Cardiac septum (tissue), 1 donor: ENCODE results near the gene KRTAP5-7. TPM values are rescaled to one million over a fixed set of nuclear protein-coding genes. Genes with fewer than 3 reads are reported as not detected.
"Not testable (repeated sequence)": the region's sequence is repeated elsewhere in the genome, so short reads cannot be mapped to it uniquely, and the experiment has no call there.

Experiments used
- DNase-seq: peaks from one replicate; pipeline ENCODE4 v3.0.0-alpha.2; 2020; ENCODE audit warnings: low spot score
- intact Hi-C: fragments of 100-400 bp; cut with DNase I; formaldehyde crosslinking; loops from one replicate; pipeline ENCODE4 v1.14.0; 2022
- total RNA-seq: library from RNA; stranded (reverse); fragmentation: NEBNext Ultra II Directional; extraction: Animal tissue kit (Norgen Biotek cat#: 25700); gene quantifications from one replicate; pipeline ENCODE4 v1.2.1, GENCODE V29; 2021
- donor health status: DM: no; HTN: no; CAD: no.

The KRTAP5-7 gene
- total RNA-seq, 1 donor from 2014 or later = not detected

- intact Hi-C loops, DNase-seq: not testable (repeated sequence)
These were observed 49.8 kb downstream of the KRTAP5-7 start for GRCh38 chr11:71576688-71577465.

GRCh38 chr11:71577469-71578004 is 50.5 kb downstream of the KRTAP5-7 start:
- DNase-seq = no peak
- intact Hi-C loops = no loop called here

Other genes with a start within 250 kb of the KRTAP5-7 start
- 31.2 TPM for gene DHCR7, start 78.9 kb upstream of the KRTAP5-7 start, total RNA-seq
- gene NADSYN1, start 74.1 kb upstream of the KRTAP5-7 start, total RNA-seq = 22.0 TPM
- gene KRTAP5-8, start 10.8 kb downstream of the KRTAP5-7 start, total RNA-seq = not detected
- gene KRTAP5-9, start 21.2 kb downstream of the KRTAP5-7 start, total RNA-seq = not detected
- gene KRTAP5-10, start 38.3 kb downstream of the KRTAP5-7 start, total RNA-seq = not detected
- not detected for gene KRTAP5-11, start 55.6 kb downstream of the KRTAP5-7 start, total RNA-seq